GM13977 (cell line): ENCODE data around the gene ANKRD18A.

Experiments
- DNase-seq: peaks from one replicate; pipeline ENCODE4 v3.0.0; 2012; ENCODE audit warnings: low spot score
- CTCF ChIP-seq: IDR thresholded peaks from 2 replicates; pipeline ENCODE4 v1.5.1; 2012; ENCODE audit warnings: mild to moderate bottlenecking, control low read depth; ENCODE audit not compliant: insufficient read depth; ENCODE audit errors: extremely low read depth, missing control alignments
- in situ Hi-C: fragments of 300-500 bp; cut with MboI; formaldehyde crosslinking; loops from one replicate; pipeline ENCODE4 v1.12.0; 2022; ENCODE audit warnings: low sequenced_read_pairs, low pct_unique_long_range_greater_than_20kb, mixed read lengths, inconsistent platforms; ENCODE audit not compliant: unreplicated experiment

ANKRD18A gene

GRCh38 chr9:38643815-38644173 is 23.4 kb upstream of the ANKRD18A start:
- DNase-seq: no peak
- in situ Hi-C loops: no loop called here
- TF ChIP-seq CTCF: no peak

GRCh38 chr9:38642951-38643814 is 22.8 kb upstream of the ANKRD18A start:
- TF ChIP-seq CTCF: no peak
- in situ Hi-C loops: no loop called here
- DNase-seq: no peak

GRCh38 chr9:38641985-38642864 is 21.8 kb upstream of the ANKRD18A start:
- in situ Hi-C loops: no loop called here
- TF ChIP-seq CTCF: peak; percentile 48
- DNase-seq: peak; percentile 49

- no peak for DNase-seq
- in situ Hi-C loops: no loop called here
- no peak for TF ChIP-seq CTCF
Measured at GRCh38 chr9:38641142-38641541, 20.7 kb upstream of the ANKRD18A start.

GRCh38 chr9:38639577-38639940 is 19.2 kb upstream of the ANKRD18A start:
- no peak for DNase-seq
- in situ Hi-C loops: no loop called here
- TF ChIP-seq CTCF: no peak

- no peak for TF ChIP-seq CTCF
- no peak for DNase-seq
- in situ Hi-C loops: no loop called here
Measured at GRCh38 chr9:38638881-38639576, 18.6 kb upstream of the ANKRD18A start.
